ENCODE results near the gene PSMD3. TPM values are rescaled to one million over a fixed set of nuclear protein-coding genes. Genes with fewer than 3 reads are reported as not detected.

The PSMD3 gene
- polyA plus RNA-seq, 2 of the 4 experiments (the other 2 are of a cell fraction): 87.7 to 193 TPM

GRCh38 chr17:39999067-39999466, 18.5 kb downstream of the PSMD3 start:
- DNase-seq (ENCODE audit: low read depth in 1 of 2, low spot score in 1 of 2): no peak
- no peak overlapping the region for H3K27ac ChIP-seq
- POLR2A ChIA-PET: no interaction called here
- 58% methylated on average over 4 of the region's 4 CpGs for WGBS (ENCODE audit: missing lambda C conversion rate)
- ATAC-seq: peak; percentile 16 to 36; a peak in 3 of 6 replicates
- H3K4me2 ChIP-seq: no peak overlapping the region
- CTCF ChIA-PET: interaction anchor here (0.8 to 24.9 kb wide), 5 partner anchors 15 to 169 kb away, joined by 3 to 625 read pairs (median 8); partner anchors contain the start of gene CSF3
- no peak for TF ChIP-seq FOSB (CRISPR knock-in tag; IDR thresholded peaks at IDR 0.05)
- no peak for TF ChIP-seq TP53 (CRISPR knock-in tag; IDR thresholded peaks at IDR 0.05)
- TF ChIP-seq REST (IDR thresholded peaks at IDR 0.05): no peak
- no peak for TF ChIP-seq ZNF302 (CRISPR knock-in tag; IDR thresholded peaks at IDR 0.05)
- TF ChIP-seq SREBF2 (IDR thresholded peaks at IDR 0.05): no peak
- no peak for TF ChIP-seq RNF2 (IDR thresholded peaks at IDR 0.05; ENCODE audit: borderline replicate concordance, low read depth)
- no peak for TF ChIP-seq TFCP2L1 (CRISPR knock-in tag; IDR thresholded peaks at IDR 0.05)
- TF ChIP-seq ZSCAN20 (CRISPR knock-in tag; IDR thresholded peaks at IDR 0.05): no peak
- TF ChIP-seq, protein P1, sequence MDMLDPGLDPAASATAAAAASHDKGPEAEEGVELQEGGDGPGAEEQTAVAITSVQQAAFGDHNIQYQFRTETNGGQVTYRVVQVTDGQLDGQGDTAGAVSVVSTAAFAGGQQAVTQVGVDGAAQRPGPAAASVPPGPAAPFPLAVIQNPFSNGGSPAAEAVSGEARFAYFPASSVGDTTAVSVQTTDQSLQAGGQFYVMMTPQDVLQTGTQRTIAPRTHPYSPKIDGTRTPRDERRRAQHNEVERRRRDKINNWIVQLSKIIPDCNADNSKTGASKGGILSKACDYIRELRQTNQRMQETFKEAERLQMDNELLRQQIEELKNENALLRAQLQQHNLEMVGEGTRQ (IDR thresholded peaks at IDR 0.05): no peak
- TF ChIP-seq JUN (IDR thresholded peaks at IDR 0.05): no peak
- no peak for TF ChIP-seq BCL3 (IDR thresholded peaks at IDR 0.05)
- no peak for TF ChIP-seq KDM1A (IDR thresholded peaks at IDR 0.05; ENCODE audit: low read depth)
- no peak for TF ChIP-seq JUNB (IDR thresholded peaks at IDR 0.05)
- no peak for TF ChIP-seq HOXB13 (CRISPR knock-in tag; IDR thresholded peaks at IDR 0.05; ENCODE audit: low read depth)
- no peak for TF ChIP-seq HOXA7 (CRISPR knock-in tag; IDR thresholded peaks at IDR 0.05)
- TF ChIP-seq EHMT2 (IDR thresholded peaks at IDR 0.05; ENCODE audit: low read depth): no peak
- no peak for TF ChIP-seq CHD2 (IDR thresholded peaks at IDR 0.05; ENCODE audit: low read length, partially characterized antibody)
- H3K4me3 ChIP-seq: no peak overlapping the region
- no peaks in the 10 kb centered on the region for H3K9me3 ChIP-seq
- no peak for FAIRE-seq
- H3K4me1 ChIP-seq: no peaks in the 10 kb centered on the region

DNA sequence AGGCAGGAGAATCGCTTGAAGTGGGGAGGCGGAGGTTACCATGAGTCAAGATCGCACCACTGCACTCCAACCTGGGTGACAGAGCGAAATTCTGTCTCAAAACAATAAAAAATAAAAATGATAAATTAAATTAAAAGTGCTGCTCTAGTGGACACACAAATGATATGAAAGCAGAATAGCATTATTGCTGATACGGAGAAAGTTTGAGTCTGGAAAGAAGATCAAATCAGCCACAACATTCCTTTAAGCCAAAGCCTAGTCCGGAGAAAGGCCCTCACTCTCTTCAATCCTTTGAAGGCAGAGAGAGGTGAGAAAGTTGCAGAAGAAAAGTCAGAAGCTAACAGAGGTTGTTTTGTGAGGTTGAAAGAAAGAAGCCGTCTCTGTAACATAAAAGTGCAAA, 19.6 kb downstream of the PSMD3 start:
- H3K4me3 ChIP-seq: no peak overlapping the region
- H3K4me2 ChIP-seq: no peak overlapping the region
- no peaks in the 10 kb centered on the region for H3K9me3 ChIP-seq
- no peaks in the 10 kb centered on the region for H3K4me1 ChIP-seq
- H3K27ac ChIP-seq: no peak overlapping the region
- no peak for FAIRE-seq
- no peak for DNase-seq (ENCODE audit: low read depth in 1 of 2, low spot score in 1 of 2)
- ATAC-seq: no peak
- POLR2A ChIA-PET: no interaction called here
- TF ChIP-seq KDM1A (IDR thresholded peaks at IDR 0.05; ENCODE audit: low read depth) (no peak), ESRRA (IDR thresholded peaks at IDR 0.05; ENCODE audit: borderline replicate concordance, low read length) (no peak), HDAC2 (IDR thresholded peaks at IDR 0.05) (no peak), EHMT2 (IDR thresholded peaks at IDR 0.05; ENCODE audit: low read depth) (no peak), MAFK (IDR thresholded peaks at IDR 0.05; ENCODE audit: partially characterized antibody) (peak; percentile 74), CHD2 (IDR thresholded peaks at IDR 0.05; ENCODE audit: low read length, partially characterized antibody) (no peak)
- CTCF ChIA-PET: interaction anchor here (1.1 to 24.9 kb wide), 7 partner anchors 14 to 167 kb away, joined by 3 to 625 read pairs (median 3); partner anchors contain the start of gene CSF3
- WGBS (ENCODE audit: missing lambda C conversion rate): 76% methylated on average over 7 of the region's 7 CpGs
